HG03045 (cell line): Measurements from ENCODE around the gene ILK.

Experiments used
- ATAC-seq: cut with Tn5 transposase; IDR thresholded peaks from one replicate; pipeline ENCODE4 v1.9.1; 2021; ENCODE audit warnings: mild to moderate bottlenecking, moderate library complexity; ENCODE audit not compliant: unreplicated experiment

The ILK gene

GRCh38 chr11:6604790-6605189, 1.2 kb downstream of the ILK start:
- ATAC-seq: no peak

GRCh38 chr11:6606471-6607189, 3.1 kb downstream of the ILK start:
- peak; percentile 27 for ATAC-seq

- ATAC-seq: no peak
Measured at GRCh38 chr11:6607190-6607795, 3.7 kb downstream of the ILK start.

GRCh38 chr11:6608011-6608410, 4.4 kb downstream of the ILK start:
- ATAC-seq: no peak

- ATAC-seq: no peak
Measured at GRCh38 chr11:6608726-6609501, 5.3 kb downstream of the ILK start.

GRCh38 chr11:6609502-6610015, 6.0 kb downstream of the ILK start:
- ATAC-seq: no peak

GRCh38 chr11:6610591-6610990, 7.0 kb downstream of the ILK start:
- ATAC-seq: no peak

- no peak for ATAC-seq
Measured at GRCh38 chr11:6611092-6611962, 7.8 kb downstream of the ILK start.

- ATAC-seq: no peak
Measured at GRCh38 chr11:6611963-6612212, 8.3 kb downstream of the ILK start.

- peak; percentile 90 for ATAC-seq
Measured at GRCh38 chr11:6612213-6613041, 8.9 kb downstream of the ILK start, which contains the start of gene TAF10. TAF10 (minus strand) TSS chr11:6612216; CDS start chr11:6612189, 27 bp downstream.

- ATAC-seq: no peak
Measured at GRCh38 chr11:6613496-6613895, 9.9 kb downstream of the ILK start.

- no peak for ATAC-seq
Measured at GRCh38 chr11:6614446-6614845, 10.9 kb downstream of the ILK start.

GRCh38 chr11:6615046-6615445, 11.5 kb downstream of the ILK start:
- no peak for ATAC-seq

- no peak for ATAC-seq
Measured at GRCh38 chr11:6615882-6616585, 12.5 kb downstream of the ILK start.

GRCh38 chr11:6616596-6617250, 13.1 kb downstream of the ILK start:
- ATAC-seq: no peak

- ATAC-seq: no peak
Measured at GRCh38 chr11:6617315-6617781, 13.8 kb downstream of the ILK start.

- ATAC-seq: no peak
Measured at GRCh38 chr11:6618117-6619003, 14.8 kb downstream of the ILK start.
